HG03575 (cell line): ENCODE results near the gene SIMC1.
"Not testable (repeated sequence)": the region's sequence is repeated elsewhere in the genome, so short reads cannot be mapped to it uniquely, and the experiment has no call there.

Experiments used
- ATAC-seq: cut with Tn5 transposase; IDR thresholded peaks from one replicate; pipeline ENCODE4 v1.9.1; 2021; ENCODE audit not compliant: unreplicated experiment, insufficient number of reproducible peaks, low FRiP score; ENCODE audit errors: extremely low read depth

The SIMC1 gene

GRCh38 chr5:176237971-176238644 lies at the start of gene SIMC1:
Gene SIMC1 (plus strand): TSS chr5:176238424. CDS start chr5:176238509, 85 bp downstream.
- not testable (repeated sequence) for ATAC-seq

- ATAC-seq = no peak
Observed at GRCh38 chr5:176188506-176189193, 49.6 kb upstream of the SIMC1 start.

GRCh38 chr5:176189857-176190256 lies 48.4 kb upstream of the SIMC1 start:
- no peak for ATAC-seq

- no peak for ATAC-seq
Observed at GRCh38 chr5:176190886-176191755, 47.1 kb upstream of the SIMC1 start.

GRCh38 chr5:176192094-176192721 lies 46.0 kb upstream of the SIMC1 start:
- ATAC-seq = no peak

DNA sequence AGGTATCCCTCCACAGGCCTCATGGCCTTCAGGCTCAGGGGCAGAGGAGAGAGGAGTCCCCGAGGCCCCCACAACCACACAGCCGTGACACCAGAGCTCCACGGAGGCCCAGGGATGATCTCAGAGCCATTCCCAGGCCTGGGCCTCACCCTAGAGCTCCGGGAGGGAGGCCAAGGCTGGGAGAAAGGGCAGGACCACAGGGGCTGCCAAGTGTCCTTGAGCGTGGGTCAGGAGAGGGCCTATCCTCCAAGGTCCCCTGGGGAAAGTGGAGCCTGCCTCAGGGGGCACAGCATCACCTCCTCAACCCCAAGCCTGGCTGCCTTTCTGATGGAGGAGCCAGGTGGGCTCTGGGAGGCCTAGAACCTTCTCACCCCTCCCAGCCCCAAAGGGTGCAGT lies 45.5 kb upstream of the SIMC1 start:
- not testable (repeated sequence) for ATAC-seq

GRCh38 chr5:176193636-176194035 lies 44.6 kb upstream of the SIMC1 start:
- ATAC-seq = not testable (repeated sequence)

DNA sequence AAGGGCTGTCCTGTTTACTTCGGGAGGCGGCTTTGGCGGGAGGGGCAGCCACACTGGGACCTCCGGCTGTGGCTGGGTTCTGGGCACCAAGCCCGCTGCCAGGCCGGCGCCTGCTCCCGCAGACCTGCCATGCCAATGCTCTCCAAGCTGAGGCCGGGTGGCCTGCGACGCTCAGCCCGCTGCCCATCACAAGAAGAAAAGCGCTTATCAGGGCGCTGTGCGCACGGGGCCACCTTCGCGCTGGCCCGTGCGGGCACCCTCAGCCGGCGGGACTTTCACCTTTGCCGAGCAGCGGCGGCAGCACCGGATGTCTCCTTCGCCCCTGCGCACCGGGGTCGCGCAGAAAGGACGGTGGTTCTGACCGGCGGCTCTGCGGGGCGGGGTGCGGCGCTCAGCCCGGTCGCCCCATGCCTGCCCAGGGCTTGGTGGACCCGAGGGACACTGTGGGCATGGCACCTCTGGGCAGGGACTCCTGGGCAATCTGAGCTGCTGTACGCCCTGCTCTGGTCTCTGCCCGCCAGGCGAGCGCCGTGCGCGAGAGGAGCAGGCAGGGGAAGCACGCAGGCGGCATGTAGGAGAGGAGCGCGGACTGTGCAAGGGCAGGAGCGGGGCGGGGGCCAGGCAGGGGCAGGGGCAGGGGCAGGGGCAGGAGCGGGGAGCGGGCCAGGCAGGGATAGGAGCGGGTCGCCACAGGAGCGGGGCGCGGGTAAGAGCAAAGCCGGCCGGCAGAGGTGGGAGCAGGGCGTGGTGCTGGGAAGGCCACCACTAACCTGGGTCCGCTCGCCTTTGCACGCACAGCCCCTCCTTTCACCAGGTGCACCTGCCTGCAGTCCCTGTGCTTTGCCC lies 43.8 kb upstream of the SIMC1 start:
- not testable (repeated sequence) for ATAC-seq

DNA sequence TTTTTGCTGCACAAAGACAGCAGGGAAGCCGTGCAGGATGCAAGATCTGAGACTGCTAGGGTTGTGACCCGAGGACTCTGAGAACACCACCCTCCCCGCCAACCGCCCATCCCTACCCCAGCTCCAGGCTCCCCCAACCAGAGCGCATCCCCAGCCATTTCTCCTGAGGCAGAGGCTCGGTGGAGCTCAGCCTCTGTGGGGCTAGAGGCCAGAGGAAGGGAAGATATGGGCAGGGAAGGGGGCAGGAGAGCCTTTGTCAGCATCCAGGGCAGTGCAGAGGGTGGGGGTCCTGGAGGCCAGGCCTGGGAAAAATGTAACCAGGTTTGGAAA lies 43.2 kb upstream of the SIMC1 start:
- ATAC-seq = not testable (repeated sequence)

- ATAC-seq = not testable (repeated sequence)
Observed at GRCh38 chr5:176195487-176196207, 42.6 kb upstream of the SIMC1 start.

- ATAC-seq = not testable (repeated sequence)
Observed at GRCh38 chr5:176196781-176197180, 41.4 kb upstream of the SIMC1 start.

GRCh38 chr5:176197234-176197858 lies 40.9 kb upstream of the SIMC1 start:
- ATAC-seq = not testable (repeated sequence)

DNA sequence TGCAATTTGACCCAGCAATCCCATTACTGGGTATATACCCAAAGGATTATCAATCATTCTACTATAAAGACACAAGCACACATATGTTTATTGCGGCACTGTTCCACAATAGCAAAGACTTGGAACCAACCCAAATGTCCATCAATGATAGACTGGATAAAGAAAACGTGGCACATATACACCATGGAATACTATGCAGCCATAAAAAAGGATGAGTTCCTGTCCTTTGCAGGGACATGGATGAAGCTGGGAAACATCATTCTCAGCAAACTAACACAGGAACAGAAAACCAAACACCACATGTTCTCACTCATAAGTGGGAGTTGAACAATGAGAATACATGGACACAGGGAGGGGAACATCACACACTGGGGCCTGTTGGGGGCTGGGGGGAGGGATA lies 39.9 kb upstream of the SIMC1 start:
- ATAC-seq = not testable (repeated sequence)

DNA sequence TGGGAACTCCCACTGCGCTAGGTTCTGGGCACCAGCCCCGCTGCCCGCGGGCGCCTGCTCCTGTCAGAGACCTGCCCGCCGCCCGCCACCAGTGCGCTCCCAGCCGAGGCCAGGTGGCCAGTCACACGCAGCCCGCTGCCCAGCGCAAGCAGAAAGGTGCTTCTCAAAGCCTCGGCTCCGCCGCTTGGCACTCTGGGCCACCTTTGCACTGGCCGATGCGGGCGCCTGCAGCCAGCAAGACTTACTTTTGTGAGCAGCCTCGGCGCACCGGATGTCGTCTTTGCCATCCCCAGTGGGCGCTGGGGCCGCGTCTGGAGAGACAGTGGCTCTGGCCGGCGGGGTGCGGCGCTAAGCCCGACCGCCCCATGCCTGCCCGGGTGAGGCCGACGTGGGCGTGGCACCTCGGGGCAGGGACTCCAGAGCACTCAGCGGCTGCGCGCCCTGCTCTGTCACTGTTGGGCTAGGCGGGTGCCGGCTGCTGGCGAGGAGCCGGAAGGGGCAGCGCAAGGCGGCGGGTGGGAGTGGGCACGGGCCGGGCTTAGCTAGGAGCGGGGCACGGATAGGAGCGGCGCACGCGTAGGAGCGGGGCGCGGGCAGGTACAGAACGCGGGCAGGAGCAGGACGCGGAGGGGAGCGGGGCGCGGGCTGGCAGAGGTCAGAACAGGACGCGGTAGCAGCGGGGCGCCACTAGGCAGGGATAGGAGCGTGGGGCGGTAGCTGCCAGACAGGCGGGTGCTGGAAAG lies 39.1 kb upstream of the SIMC1 start:
- not testable (repeated sequence) for ATAC-seq

GRCh38 chr5:176199803-176200399 lies 38.3 kb upstream of the SIMC1 start:
- not testable (repeated sequence) for ATAC-seq

DNA sequence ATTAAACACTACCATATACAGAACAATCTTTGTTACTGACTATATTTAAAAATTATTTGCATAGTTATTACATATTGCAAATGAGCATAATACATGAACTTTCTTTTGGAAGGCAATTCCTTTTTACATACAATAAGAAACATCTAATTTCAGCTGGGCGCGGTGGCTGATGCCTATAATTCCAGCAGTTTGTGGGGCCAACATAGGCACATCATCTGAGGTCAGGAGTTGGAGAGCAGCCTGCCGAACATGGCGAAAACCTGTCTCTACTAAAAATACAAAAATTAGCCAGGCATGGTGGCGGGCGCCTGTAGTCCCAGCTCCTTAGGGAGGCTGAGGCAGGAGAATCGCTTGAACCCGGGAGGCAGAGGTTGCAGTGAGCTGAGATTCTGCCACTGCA lies 36.4 kb upstream of the SIMC1 start:
- ATAC-seq = no peak
